Right lobe of liver (tissue), 6 donors: ENCODE results near the gene ANGPTL3. TPM values are rescaled to one million over a fixed set of nuclear protein-coding genes. Genes with fewer than 3 reads are reported as not detected.
"Not testable (repeated sequence)": the region's sequence is repeated elsewhere in the genome, so short reads cannot be mapped to it uniquely, and the experiment has no call there.

Experiments
- ATAC-seq, 4 donors: fragments of 200-7000 bp; cut with Tn5 transposase; one replicate each; pipeline ENCODE4 v1.9.1; 2020; ENCODE audit warnings: mild to moderate bottlenecking in 4 of 4, moderate library complexity in 4 of 4
- DNase-seq, 3 donors: peaks; one replicate each; pipeline ENCODE4 v3.0.0-alpha.2; 2020
- H3K27ac ChIP-seq, 3 donors: fragments of 200-600 bp; one replicate each; pipeline ENCODE4 v1.8.0; 2022
- H3K27me3 ChIP-seq, 2 donors: fragments of 200-600 bp; one replicate each; pipeline ENCODE4 v1.8.0; 2022
- H3K36me3 ChIP-seq, 4 donors: fragments of 200-600 bp; sonication (generic) in 1 of 4; one replicate each; pipeline versions ENCODE4 v1.5.1 to v1.8.0; 2017 to 2022; ENCODE audit warnings: control low read depth in 1 of 4
- H3K4me1 ChIP-seq, 4 donors: fragments of 200-600 bp; sonication (generic) in 1 of 4; one replicate each; pipeline versions ENCODE4 v1.5.1 to v1.8.0; 2017 to 2022; ENCODE audit warnings: control low read depth in 1 of 4
- H3K4me3 ChIP-seq, 3 donors: fragments of 200-600 bp; one replicate each; pipeline ENCODE4 v1.8.0; 2022
- H3K9me3 ChIP-seq, 4 donors: fragments of 200-600 bp; sonication (generic) in 1 of 4; one replicate each; pipeline versions ENCODE4 v1.5.1 to v1.8.0; 2017 to 2022; ENCODE audit warnings: control low read depth in 1 of 4
- POLR2A ChIP-seq: fragments of 450-650 bp; IDR thresholded peaks from one replicate; pipeline ENCODE4 v1.6.1; 2017; ENCODE audit warnings: antibody characterized with exemption, mild to moderate bottlenecking
- WGBS: methylation state at CpG from one replicate; pipeline ENCODE4 v1.1.6; 2018; ENCODE audit warnings: low coverage, low lambda C conversion rate; ENCODE audit not compliant: insufficient coverage; ENCODE audit errors: missing lambda C conversion rate; 5-methylcytosine and 5-hydroxymethylcytosine counted together
- intact Hi-C, 2 donors: fragments of 100-400 bp; cut with DNase I; formaldehyde crosslinking; loops; one replicate each; pipeline versions ENCODE4 v1.11.2 to v1.14.1; 2022
- long read RNA-seq: library from polyadenylated mRNA; unstranded; transcript quantifications from one replicate; pipeline ENCODE4 v2.0.0, GENCODE V29; 2019
- total RNA-seq, 6 experiments: library from RNA; depleted of rRNA in 2 of 6; stranded (reverse); fragments of >200 nt in 2 of 6; fragmentation: NEBNext Ultra II Directional in 3 of 6; extraction: Animal tissue kit (Norgen Biotek cat#: 25700) in 3 of 6; gene quantifications; one replicate each; pipeline versions ENCODE4 v1.1.0 to v1.2.4, GENCODE V29; 2016 to 2023
- TF ChIP-seq, protein P1 (sequence below), 4 donors: fragments of 200-600 bp in 3 of 4; fragments of 450-650 bp in 1 of 4; IDR thresholded peaks; one replicate each; pipeline versions ENCODE4 v1.5.1 to v1.8.0; 2016 to 2022; ENCODE audit warnings: antibody characterized with exemption in 4 of 4, mild to moderate bottlenecking in 2 of 4
- donor health status: DM: no; HTN: yes; CAD: no.
- donor health status: DM: no; HTN: no; CAD: no.
- donor health status: DM: no; HTN: no; CAD: no.
- donor health status: DM: no; HTN: yes; CAD: no.
- donor health status: DM: no; HTN: yes; CAD: no.

Gene ANGPTL3, protein sequence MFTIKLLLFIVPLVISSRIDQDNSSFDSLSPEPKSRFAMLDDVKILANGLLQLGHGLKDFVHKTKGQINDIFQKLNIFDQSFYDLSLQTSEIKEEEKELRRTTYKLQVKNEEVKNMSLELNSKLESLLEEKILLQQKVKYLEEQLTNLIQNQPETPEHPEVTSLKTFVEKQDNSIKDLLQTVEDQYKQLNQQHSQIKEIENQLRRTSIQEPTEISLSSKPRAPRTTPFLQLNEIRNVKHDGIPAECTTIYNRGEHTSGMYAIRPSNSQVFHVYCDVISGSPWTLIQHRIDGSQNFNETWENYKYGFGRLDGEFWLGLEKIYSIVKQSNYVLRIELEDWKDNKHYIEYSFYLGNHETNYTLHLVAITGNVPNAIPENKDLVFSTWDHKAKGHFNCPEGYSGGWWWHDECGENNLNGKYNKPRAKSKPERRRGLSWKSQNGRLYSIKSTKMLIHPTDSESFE
- 100 to 1,000 TPM; 227 to 411 (median 245) TPM for total RNA-seq
- long read RNA-seq, transcript ANGPTL3-201 (7 exons, 2,805 nt) = major isoform, 74 of 551 reads
- long read RNA-seq, partial matches to known transcripts = 468 of 551 reads
- long read RNA-seq, other reads (novel, unspliced or antisense) = 9 of 551 reads

DNA sequence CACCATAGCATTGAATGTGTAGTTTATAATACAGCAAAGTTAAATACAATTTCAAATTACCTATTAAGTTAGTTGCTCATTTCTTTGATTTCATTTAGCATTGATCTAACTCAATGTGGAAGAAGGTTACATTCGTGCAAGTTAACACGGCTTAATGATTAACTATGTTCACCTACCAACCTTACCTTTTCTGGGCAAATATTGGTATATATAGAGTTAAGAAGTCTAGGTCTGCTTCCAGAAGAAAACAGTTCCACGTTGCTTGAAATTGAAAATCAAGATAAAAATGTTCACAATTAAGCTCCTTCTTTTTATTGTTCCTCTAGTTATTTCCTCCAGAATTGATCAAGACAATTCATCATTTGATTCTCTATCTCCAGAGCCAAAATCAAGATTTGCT, at the start of gene ANGPTL3:
TSS of gene ANGPTL3 (plus strand) at position 240 of the 400 bp plus-strand sequence. CDS start at position 287, 47 bp downstream.
- peak within 1 kb of the TSS; percentile 75 to 87 (median 76) for H3K27ac ChIP-seq
- ATAC-seq = peak; percentile 71 to 85 (median 80)
- no peaks in the 10 kb centered on the region for H3K27me3 ChIP-seq
- intact Hi-C loops = no loop called here
- H3K4me3 ChIP-seq = peak within 1 kb of the TSS; percentile 19 to 59 (median 49)
- H3K4me1 ChIP-seq = peaks cover 0 to 39% (median 12%) of the 10 kb centered on the region in 4 donors
- peaks cover 0 to 7% (median 0%) of the 10 kb centered on the region in 4 donors for H3K36me3 ChIP-seq
- 21% methylated on average over 3 of the region's 3 CpGs for WGBS
- H3K9me3 ChIP-seq = no peaks in the 10 kb centered on the region
- DNase-seq = no peak
- TF ChIP-seq POLR2A = peak; percentile 63
- TF ChIP-seq, protein P1, sequence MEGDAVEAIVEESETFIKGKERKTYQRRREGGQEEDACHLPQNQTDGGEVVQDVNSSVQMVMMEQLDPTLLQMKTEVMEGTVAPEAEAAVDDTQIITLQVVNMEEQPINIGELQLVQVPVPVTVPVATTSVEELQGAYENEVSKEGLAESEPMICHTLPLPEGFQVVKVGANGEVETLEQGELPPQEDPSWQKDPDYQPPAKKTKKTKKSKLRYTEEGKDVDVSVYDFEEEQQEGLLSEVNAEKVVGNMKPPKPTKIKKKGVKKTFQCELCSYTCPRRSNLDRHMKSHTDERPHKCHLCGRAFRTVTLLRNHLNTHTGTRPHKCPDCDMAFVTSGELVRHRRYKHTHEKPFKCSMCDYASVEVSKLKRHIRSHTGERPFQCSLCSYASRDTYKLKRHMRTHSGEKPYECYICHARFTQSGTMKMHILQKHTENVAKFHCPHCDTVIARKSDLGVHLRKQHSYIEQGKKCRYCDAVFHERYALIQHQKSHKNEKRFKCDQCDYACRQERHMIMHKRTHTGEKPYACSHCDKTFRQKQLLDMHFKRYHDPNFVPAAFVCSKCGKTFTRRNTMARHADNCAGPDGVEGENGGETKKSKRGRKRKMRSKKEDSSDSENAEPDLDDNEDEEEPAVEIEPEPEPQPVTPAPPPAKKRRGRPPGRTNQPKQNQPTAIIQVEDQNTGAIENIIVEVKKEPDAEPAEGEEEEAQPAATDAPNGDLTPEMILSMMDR (IDR thresholded peaks at IDR 0.05) = no peak

DNA sequence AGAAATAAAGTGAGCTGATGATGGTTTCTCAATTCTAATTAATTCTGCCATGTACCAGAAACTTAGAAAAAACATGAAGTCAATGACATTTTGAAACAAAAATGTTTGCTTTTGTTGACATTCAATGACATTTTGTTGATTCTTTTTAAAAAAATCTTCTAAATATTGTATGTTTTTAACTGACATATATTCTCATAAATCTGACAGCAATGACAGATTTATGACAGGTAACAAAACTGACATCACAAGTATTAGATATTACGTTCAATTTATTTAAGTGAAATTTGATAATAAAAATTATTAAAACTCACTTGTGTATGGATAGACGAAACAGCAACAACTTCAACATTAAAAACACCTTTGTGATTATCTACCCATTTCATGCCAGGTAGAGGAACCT, 36.0 kb upstream of the ANGPTL3 start:
- intact Hi-C loops = no loop called here
- no peak for ATAC-seq
- no peak for DNase-seq
- no peak overlapping the region for H3K27ac ChIP-seq
- H3K4me3 ChIP-seq = no peak overlapping the region
- H3K9me3 ChIP-seq = no peaks in the 10 kb centered on the region
- TF ChIP-seq POLR2A = no peak
- TF ChIP-seq, protein P1 (IDR thresholded peaks at IDR 0.05) = no peak
- no peaks in the 10 kb centered on the region for H3K27me3 ChIP-seq
- 93% methylated on average over 2 of the region's 2 CpGs for WGBS
- no peaks in the 10 kb centered on the region for H3K4me1 ChIP-seq
- H3K36me3 ChIP-seq = peaks cover 0 to 3% (median 0%) of the 10 kb centered on the region in 4 donors

DNA sequence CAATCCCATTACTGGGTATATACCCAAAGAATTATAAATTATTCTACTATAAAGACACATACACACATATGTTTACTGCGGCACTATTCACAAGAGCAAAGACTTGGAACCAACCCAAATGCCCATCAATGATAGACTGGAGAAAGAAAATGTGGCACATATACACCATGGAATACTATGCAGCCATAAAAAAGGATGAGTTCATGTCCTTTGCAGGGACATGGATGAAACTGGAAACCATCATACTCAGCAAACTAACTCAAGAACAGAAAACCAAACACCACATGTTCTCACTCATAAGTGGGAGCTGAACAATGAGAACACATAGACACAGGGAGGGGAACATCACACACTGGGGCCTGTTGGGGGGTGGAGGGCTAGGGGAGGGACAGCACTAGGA, 30.1 kb upstream of the ANGPTL3 start:
- H3K4me3 ChIP-seq, H3K27me3 ChIP-seq, H3K4me1 ChIP-seq, intact Hi-C loops, H3K36me3 ChIP-seq, ATAC-seq, H3K27ac ChIP-seq, DNase-seq, H3K9me3 ChIP-seq: not testable (repeated sequence)
- 100% methylated on average over 1 of the region's 1 CpG for WGBS

DNA sequence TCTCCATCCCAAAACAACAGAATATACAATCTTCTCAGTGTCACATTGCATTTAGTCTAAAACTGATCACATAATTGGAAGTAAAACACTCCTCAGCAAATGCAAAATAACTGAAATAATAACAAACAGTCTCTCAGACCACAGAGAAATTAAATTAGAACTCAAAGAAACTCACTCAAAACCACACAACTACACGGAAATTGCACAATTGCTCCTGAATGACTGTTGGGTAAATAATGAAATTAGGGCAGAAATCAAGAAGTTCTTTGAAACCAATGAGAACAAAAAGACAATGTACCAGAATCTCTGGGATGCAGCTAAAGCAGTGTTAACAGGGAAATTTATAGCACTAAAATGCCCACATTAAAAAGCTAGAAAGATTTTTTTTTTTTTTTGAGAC, 29.4 kb upstream of the ANGPTL3 start:
- 17% methylated on average over 1 of the region's 1 CpG for WGBS
- not testable (repeated sequence) for ATAC-seq, H3K36me3 ChIP-seq

DNA sequence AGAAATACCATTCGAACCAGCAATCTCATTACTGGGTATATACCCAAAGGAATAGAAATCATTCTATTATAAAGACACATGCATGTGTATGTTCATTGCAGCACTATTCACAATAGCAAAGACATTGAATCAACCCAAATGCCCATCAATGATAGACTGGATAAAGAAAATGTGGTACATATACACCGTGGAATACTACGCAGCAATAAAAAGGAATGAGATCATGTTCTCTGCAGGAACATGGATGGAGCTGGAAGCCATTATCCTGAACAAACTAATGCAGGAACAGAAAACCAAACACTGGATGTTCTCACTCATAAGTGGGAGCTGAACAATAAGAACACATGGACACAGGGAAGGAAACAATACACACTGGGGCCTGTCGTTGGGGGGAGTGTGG, 25.8 kb upstream of the ANGPTL3 start:
- H3K36me3 ChIP-seq, intact Hi-C loops, H3K27ac ChIP-seq, H3K9me3 ChIP-seq, H3K4me1 ChIP-seq, H3K4me3 ChIP-seq, H3K27me3 ChIP-seq, DNase-seq, ATAC-seq: not testable (repeated sequence)
- 93% methylated on average over 3 of the region's 4 CpGs for WGBS

More for the DNA sequence above, 29.4 kb upstream of the ANGPTL3 start:
- H3K27me3 ChIP-seq, H3K4me1 ChIP-seq, H3K27ac ChIP-seq, intact Hi-C loops, H3K4me3 ChIP-seq, H3K9me3 ChIP-seq, DNase-seq: not testable (repeated sequence)

DNA sequence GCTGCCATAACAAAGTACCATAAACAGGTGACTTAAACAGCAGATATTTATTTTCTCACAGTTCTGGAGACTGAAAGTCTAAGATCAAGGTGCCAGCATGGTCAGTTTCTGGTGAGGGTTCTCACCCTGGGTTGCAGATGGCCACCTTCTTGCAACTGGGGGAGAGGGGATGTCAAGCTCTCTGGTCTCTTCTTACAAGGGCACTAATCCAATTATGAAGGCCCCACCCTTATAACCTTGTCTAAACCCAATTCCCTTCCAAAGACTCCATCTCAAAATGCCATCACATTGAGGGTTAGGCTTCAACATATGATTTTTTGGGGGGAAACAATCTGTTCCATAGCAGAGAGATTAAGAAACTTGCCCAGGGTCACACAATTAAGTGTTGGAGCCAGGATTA, 24.8 kb upstream of the ANGPTL3 start:
- H3K27me3 ChIP-seq = no peaks in the 10 kb centered on the region
- H3K4me1 ChIP-seq = no peaks in the 10 kb centered on the region
- H3K27ac ChIP-seq = no peak overlapping the region
- no peaks in the 10 kb centered on the region for H3K9me3 ChIP-seq
- no peak for ATAC-seq
- DNase-seq = no peak
- intact Hi-C loops = no loop called here
- no peak overlapping the region for H3K4me3 ChIP-seq
- no peaks in the 10 kb centered on the region for H3K36me3 ChIP-seq
- TF ChIP-seq, protein P1 (IDR thresholded peaks at IDR 0.05) = no peak
- no peak for TF ChIP-seq POLR2A
